ENCODE measurements around the gene BLVRB. TPM values are rescaled to one million over a fixed set of nuclear protein-coding genes. Genes with fewer than 3 reads are reported as not detected.

Gene BLVRB
- total and polyA plus RNA-seq, 9 of the 15 experiments (the other 6 are each of a cell fraction or from before 2014, with no cell fraction given), result 81.1 to 749 (median 331) TPM

GRCh38 chr19:40444825-40445312 is 20.7 kb downstream of the BLVRB start:
- BruUV-seq (replicated peaks), result no TSS peak
- H3K4me2 ChIP-seq (ENCODE audit: insufficient read depth, low read length), result peak overlapping the region; percentile 89
- peak overlapping the region; percentile 93 for H2AFZ ChIP-seq (ENCODE audit: low read depth, low read length)
- H3K27ac ChIP-seq (ENCODE audit: extremely low read depth, low read depth, low read length), result peak overlapping the region; percentile 95
- no peaks in the 10 kb centered on the region for H3K9me1 ChIP-seq (ENCODE audit: control insufficient read depth, insufficient read depth, low read length)
- H3K9me3 ChIP-seq (replicated peaks; ENCODE audit: control insufficient read depth, insufficient read depth, low read depth, low read length), result no peaks in the 10 kb centered on the region
- H3K4me1 ChIP-seq (replicated peaks in 1 of 2; ENCODE audit: control insufficient read depth in 2 of 2, insufficient read depth in 2 of 2, low read length in 2 of 2), result peaks cover 24 to 29% of the 10 kb centered on the region in 2 experiments
- ChIA-PET POLR2A (interaction anchor here (0.8 to 3.7 kb wide), 5 partner anchors 10 to 140 kb away, joined by 3 to 28 read pairs (median 25); partner anchors contain the start of genes BLVRB and SERTAD1), CTCF (ENCODE audit: low intra/inter-chr PET ratio) (interaction anchor here (1.1 to 1.2 kb wide), 2 partner anchors 25 to 140 kb away, joined by 3 to 4 read pairs; no protein-coding TSS in a partner anchor)
- WGBS (ENCODE audit: insufficient coverage, low coverage, missing lambda C conversion rate), result 22% methylated on average over 15 of the region's 18 CpGs
- FAIRE-seq (no peak), ATAC-seq (no peak), DNase-seq (ENCODE audit: extremely low read depth in 1 of 4, low spot score in 3 of 4) (no peak)
- in situ Hi-C loops (cut with MboI) (no loop called here), intact Hi-C loops (cut with micrococcal nuclease) (loop anchor here (1.0 to 5.0 kb wide), 4 partner anchors 24 to 140 kb away; partner anchors contain the start of genes C19orf47 and PLD3)
- H3K9ac ChIP-seq (ENCODE audit: insufficient read depth in 1 of 2, low read depth in 2 of 2, low read length in 2 of 2), result peak overlapping the region; percentile 70 to 87; a peak in 3 of 4 replicates
- H3K79me2 ChIP-seq (ENCODE audit: control insufficient read depth, insufficient read depth, low read length), result peaks cover 38% of the 10 kb centered on the region
- no peaks in the 10 kb centered on the region for H3K27me3 ChIP-seq (ENCODE audit: control insufficient read depth in 2 of 2, insufficient read depth in 2 of 2, low read length in 2 of 2)
- peaks cover 51% of the 10 kb centered on the region for H3K36me3 ChIP-seq (ENCODE audit: control insufficient read depth, insufficient read depth, low read length)
- peak overlapping the region; percentile 90 for H3K4me3 ChIP-seq
- H4K20me1 ChIP-seq (replicated peaks; ENCODE audit: control insufficient read depth, insufficient read depth, low read length), result peaks cover 22% of the 10 kb centered on the region
- TF ChIP-seq JUND (IDR thresholded peaks at IDR 0.05; ENCODE audit: borderline replicate concordance, low read depth, low read length), result peak; percentile 43; the same call in 1 of the 2 replicates
- no peak for TF ChIP-seq JUND (tag; IDR thresholded peaks at IDR 0.05; ENCODE audit: borderline replicate concordance, low read depth, low read length)
- no peak for TF ChIP-seq DDX20 (tag; IDR thresholded peaks at IDR 0.05; ENCODE audit: low read depth)
- no peak for TF ChIP-seq DACH1 (IDR thresholded peaks at IDR 0.05; ENCODE audit: partially characterized antibody)
- no peak for TF ChIP-seq RNF219 (CRISPR knock-in tag; IDR thresholded peaks at IDR 0.05)
- TF ChIP-seq MXI1 (IDR thresholded peaks at IDR 0.05; ENCODE audit: low read depth, low read length), result no peak
- no peak for TF ChIP-seq BCLAF1 (IDR thresholded peaks at IDR 0.05; ENCODE audit: borderline replicate concordance in 1 of 2, control insufficient read depth in 1 of 2, low read depth in 2 of 2, low read length in 1 of 2)
- TF ChIP-seq MLLT1 (IDR thresholded peaks at IDR 0.05), result peak; percentile 21 to 58; a peak in 2 of 4 replicates
- no peak for TF ChIP-seq ZNF512 (tag; IDR thresholded peaks at IDR 0.05)
- TF ChIP-seq ZNF583 (CRISPR knock-in tag; IDR thresholded peaks at IDR 0.05), result no peak
- TF ChIP-seq YY1 (IDR thresholded peaks at IDR 0.05; ENCODE audit: borderline replicate concordance in 1 of 3, control insufficient read depth in 1 of 3, extremely low read depth in 1 of 3, insufficient read depth in 3 of 3, insufficient read length in 1 of 3, insufficient replicate concordance in 2 of 3, low read depth in 1 of 3, low read length in 2 of 3), result peak in 1 of 3 experiments; percentile 26
- no peak for TF ChIP-seq XRCC3 (IDR thresholded peaks at IDR 0.05)

All from K562 (cell line).